GOT3 (cell line): ENCODE data around the gene UBAP2L.
A peak's percentile ranks its signal among the peaks of the same experiment; 100 is the strongest.

Experiments used
- DNase-seq: peaks from one replicate; lab custom pipeline; 2025; ENCODE audit warnings: mixed read lengths; lab: John Stamatoyannopoulos, UW

UBAP2L gene

GRCh38 chr1:154220071-154220969 lies at the start of gene UBAP2L:
UBAP2L (plus strand) TSS chr1:154220955; CDS start chr1:154225124, 4,169 bp downstream.
- peak; percentile 98 for DNase-seq

GRCh38 chr1:154171223-154171583 lies 49.6 kb upstream of the UBAP2L start:
- DNase-seq = no peak

GRCh38 chr1:154171880-154172279 lies 48.9 kb upstream of the UBAP2L start:
- DNase-seq = no peak

- no peak for DNase-seq
These were observed 46.1 kb upstream of the UBAP2L start for GRCh38 chr1:154174654-154175053.

- no peak for DNase-seq
These were observed 44.4 kb upstream of the UBAP2L start for GRCh38 chr1:154176337-154176736.

GRCh38 chr1:154178013-154178412 lies 42.7 kb upstream of the UBAP2L start:
- no peak for DNase-seq

- DNase-seq = no peak
These were observed 41.6 kb upstream of the UBAP2L start for GRCh38 chr1:154178911-154179811.

- no peak for DNase-seq
These were observed 40.6 kb upstream of the UBAP2L start for GRCh38 chr1:154179946-154180687.

GRCh38 chr1:154181944-154182343 lies 38.8 kb upstream of the UBAP2L start:
- DNase-seq = no peak

- peak; percentile 30 for DNase-seq
These were observed 38.3 kb upstream of the UBAP2L start for GRCh38 chr1:154182344-154183045.

GRCh38 chr1:154183046-154183915 lies 37.5 kb upstream of the UBAP2L start:
- peak; percentile 89 for DNase-seq

- no peak for DNase-seq
These were observed 34.6 kb upstream of the UBAP2L start for GRCh38 chr1:154186177-154186576.

GRCh38 chr1:154186852-154187501 lies 33.8 kb upstream of the UBAP2L start:
- DNase-seq = no peak

GRCh38 chr1:154190550-154190949 lies 30.2 kb upstream of the UBAP2L start:
- DNase-seq = no peak

- DNase-seq = no peak
These were observed 28.7 kb upstream of the UBAP2L start, which contains the start of gene TPM3 for GRCh38 chr1:154191990-154192461. TPM3 (minus strand) TSS chr1:154192100; CDS start chr1:154192018, 82 bp downstream.

GRCh38 chr1:154192476-154192875 lies 28.3 kb upstream of the UBAP2L start:
- DNase-seq = no peak

- peak; percentile 10 for DNase-seq
These were observed 26.9 kb upstream of the UBAP2L start for GRCh38 chr1:154193821-154194220.

GRCh38 chr1:154198756-154199562 lies 21.8 kb upstream of the UBAP2L start:
- DNase-seq = no peak

GRCh38 chr1:154199563-154199879 lies 21.2 kb upstream of the UBAP2L start:
- no peak for DNase-seq
